HUES48 (cell line): ENCODE results near the gene KCNAB2.

Source experiments
- H3K27ac ChIP-seq: one replicate; pipeline ENCODE4 v1.7.0; 2013; ENCODE audit warnings: low read depth, low read length, inconsistent platforms
- H3K27me3 ChIP-seq: 2 replicates; pipeline ENCODE4 v1.6.1; 2013; ENCODE audit warnings: mild to moderate bottlenecking, low read length; ENCODE audit not compliant: control insufficient read depth, insufficient read depth
- H3K36me3 ChIP-seq: 2 replicates; pipeline ENCODE4 v1.6.1; 2013; ENCODE audit warnings: low read length; ENCODE audit not compliant: control insufficient read depth, insufficient read depth
- H3K4me1 ChIP-seq: 2 replicates; pipeline ENCODE4 v1.6.1; 2013; ENCODE audit warnings: mild to moderate bottlenecking, low read length; ENCODE audit not compliant: control insufficient read depth, insufficient read depth
- H3K4me3 ChIP-seq: 2 replicates; pipeline ENCODE4 v1.5.1; 2013; ENCODE audit warnings: mild to moderate bottlenecking, low read depth, low read length
- H3K9ac ChIP-seq: 2 replicates; pipeline ENCODE4 v1.6.1; 2013; ENCODE audit warnings: mild to moderate bottlenecking, low read depth, low read length, moderate library complexity
- H3K9me3 ChIP-seq: 2 replicates; pipeline ENCODE4 v1.6.1; 2013; ENCODE audit warnings: low read length; ENCODE audit not compliant: control insufficient read depth, insufficient read depth

KCNAB2 gene

DNA sequence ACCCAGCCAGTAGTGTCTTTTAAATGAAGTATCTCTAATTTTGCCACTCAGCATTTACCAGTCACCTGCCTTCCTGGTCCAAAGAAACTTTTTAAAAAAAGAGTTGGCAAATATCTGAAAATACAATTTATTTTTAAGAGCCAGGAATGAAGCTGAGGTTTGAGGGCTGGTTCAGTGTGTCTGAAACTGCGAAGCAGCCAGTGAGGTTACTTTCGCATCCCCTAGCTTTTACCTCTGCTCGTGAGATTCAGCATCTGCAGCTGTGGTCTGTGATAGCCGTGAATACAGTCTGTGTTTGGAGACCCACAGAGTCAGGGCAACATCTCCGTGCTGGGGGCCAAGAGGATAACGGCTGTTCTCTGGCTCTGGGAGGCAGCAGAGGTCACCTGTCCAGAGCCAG is 21.3 kb upstream of the KCNAB2 start:
- Histone ChIP-seq H3K4me3 (no peak overlapping the region), H3K27me3 (no peaks in the 10 kb centered on the region), H3K9me3 (no peaks in the 10 kb centered on the region), H3K4me1 (peaks cover 15% of the 10 kb centered on the region; the same call in 1 of the 2 replicates), H3K36me3 (no peaks in the 10 kb centered on the region), H3K27ac (no peak overlapping the region), H3K9ac (no peak overlapping the region)

DNA sequence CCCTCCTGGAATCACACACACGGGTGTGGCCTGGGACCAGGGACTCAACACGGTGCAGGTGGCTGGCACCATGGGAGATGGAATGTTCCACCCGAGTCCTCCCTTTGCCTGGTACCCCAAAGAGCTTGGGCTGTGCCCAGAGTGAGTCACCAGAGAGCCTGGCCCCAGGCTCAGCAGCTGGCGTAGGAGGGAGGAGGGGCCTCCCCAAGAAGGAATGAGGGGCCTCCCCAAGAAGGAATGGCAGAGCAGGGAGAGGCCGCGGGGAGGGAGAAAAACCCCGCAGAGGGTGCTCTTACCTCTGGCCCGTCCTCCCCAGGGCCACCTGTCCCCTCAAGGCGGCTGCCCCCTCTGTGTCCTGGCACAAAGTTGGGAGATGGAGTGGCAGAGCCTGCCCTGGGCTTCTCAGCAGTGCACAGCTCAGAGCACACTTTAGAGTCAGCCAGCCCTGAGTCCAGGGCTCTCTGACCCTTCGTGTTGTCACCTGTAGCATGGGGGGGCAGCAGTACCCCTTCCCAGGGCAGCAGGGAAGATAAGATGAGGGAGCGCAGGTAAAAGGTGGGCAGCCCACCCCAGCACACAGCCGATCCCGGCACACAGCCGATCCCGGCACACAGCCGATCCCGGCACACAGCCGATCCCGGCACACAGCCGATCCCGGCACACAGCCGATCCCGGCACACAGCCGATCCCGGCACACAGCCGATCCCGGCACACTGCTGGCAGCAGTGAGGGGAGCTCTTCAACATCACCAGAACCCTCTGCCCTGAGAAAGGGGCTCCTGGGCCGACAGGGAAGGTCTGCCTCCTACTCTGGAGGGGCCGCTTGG is 20.2 kb upstream of the KCNAB2 start:
- Histone ChIP-seq H3K36me3 (no peaks in the 10 kb centered on the region), H3K9me3 (no peaks in the 10 kb centered on the region), H3K4me1 (peaks cover 15% of the 10 kb centered on the region; the same call in 1 of the 2 replicates), H3K4me3 (no peak overlapping the region), H3K9ac (no peak overlapping the region), H3K27me3 (no peaks in the 10 kb centered on the region), H3K27ac (no peak overlapping the region)

DNA sequence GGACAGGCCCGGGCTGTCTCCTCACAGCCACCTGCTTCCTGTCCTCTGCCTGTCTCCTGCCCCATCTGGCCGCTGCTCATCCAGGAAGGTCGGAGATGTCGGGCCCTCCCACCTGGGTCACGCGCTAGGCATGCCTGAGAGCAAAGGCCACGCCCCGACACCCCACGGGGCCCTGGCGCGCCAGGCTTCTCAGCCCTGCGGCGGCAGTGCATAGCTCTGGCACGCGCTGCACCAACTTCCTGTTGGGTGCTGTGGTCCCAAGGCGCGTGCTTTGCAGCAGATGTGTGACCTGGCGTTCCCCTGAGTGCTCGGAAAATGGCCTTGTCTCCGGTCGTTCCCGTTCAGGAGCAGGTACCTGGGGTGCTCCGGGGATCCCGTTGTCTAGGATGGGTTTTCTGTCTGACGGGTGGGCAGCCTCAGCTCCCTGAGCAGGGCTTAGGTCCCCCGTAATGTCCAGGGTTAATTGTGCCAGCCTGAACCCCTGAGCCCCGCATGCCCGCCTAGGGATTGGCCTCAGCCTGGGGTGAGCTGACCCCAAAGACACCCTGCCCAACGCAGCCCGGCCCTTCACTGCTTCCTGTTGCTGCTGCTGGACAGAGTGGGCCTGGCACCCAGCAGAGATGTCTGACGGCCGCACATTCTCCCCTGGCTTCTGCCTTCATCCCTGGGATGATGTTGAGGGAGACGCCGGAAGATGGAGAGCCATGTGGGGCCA is 19.4 kb upstream of the KCNAB2 start:
- no peak overlapping the region for H3K27ac ChIP-seq
- no peak overlapping the region for H3K4me3 ChIP-seq
- no peak overlapping the region for H3K9ac ChIP-seq
- no peaks in the 10 kb centered on the region for H3K36me3 ChIP-seq
- peaks cover 15% of the 10 kb centered on the region; the same call in 1 of the 2 replicates for H3K4me1 ChIP-seq
- H3K27me3 ChIP-seq = no peaks in the 10 kb centered on the region
- no peaks in the 10 kb centered on the region for H3K9me3 ChIP-seq

DNA sequence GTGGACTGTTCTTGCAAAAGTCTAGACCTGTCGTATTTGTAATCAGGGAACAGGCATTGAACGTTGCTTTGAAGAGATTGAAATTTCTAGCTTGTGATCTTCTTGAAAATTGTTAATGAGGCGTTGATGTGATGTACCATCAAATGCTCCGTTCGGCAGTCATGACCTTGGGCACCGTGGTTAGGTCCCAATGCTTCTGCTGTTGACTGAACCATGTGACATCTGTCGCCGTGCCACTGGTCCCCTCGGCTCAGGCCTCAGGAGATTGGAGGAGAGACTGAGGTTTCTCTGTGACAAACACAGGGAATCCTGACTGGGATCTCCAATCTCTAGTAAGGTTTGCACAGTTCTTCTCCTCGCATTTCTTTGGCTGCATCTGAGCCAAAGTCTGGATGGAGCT is 18.1 kb upstream of the KCNAB2 start:
- Histone ChIP-seq H3K4me3 (no peak overlapping the region), H3K27ac (no peak overlapping the region), H3K4me1 (peaks cover 15% of the 10 kb centered on the region; the same call in 1 of the 2 replicates), H3K9me3 (no peaks in the 10 kb centered on the region), H3K36me3 (no peaks in the 10 kb centered on the region), H3K27me3 (no peaks in the 10 kb centered on the region), H3K9ac (no peak overlapping the region)

DNA sequence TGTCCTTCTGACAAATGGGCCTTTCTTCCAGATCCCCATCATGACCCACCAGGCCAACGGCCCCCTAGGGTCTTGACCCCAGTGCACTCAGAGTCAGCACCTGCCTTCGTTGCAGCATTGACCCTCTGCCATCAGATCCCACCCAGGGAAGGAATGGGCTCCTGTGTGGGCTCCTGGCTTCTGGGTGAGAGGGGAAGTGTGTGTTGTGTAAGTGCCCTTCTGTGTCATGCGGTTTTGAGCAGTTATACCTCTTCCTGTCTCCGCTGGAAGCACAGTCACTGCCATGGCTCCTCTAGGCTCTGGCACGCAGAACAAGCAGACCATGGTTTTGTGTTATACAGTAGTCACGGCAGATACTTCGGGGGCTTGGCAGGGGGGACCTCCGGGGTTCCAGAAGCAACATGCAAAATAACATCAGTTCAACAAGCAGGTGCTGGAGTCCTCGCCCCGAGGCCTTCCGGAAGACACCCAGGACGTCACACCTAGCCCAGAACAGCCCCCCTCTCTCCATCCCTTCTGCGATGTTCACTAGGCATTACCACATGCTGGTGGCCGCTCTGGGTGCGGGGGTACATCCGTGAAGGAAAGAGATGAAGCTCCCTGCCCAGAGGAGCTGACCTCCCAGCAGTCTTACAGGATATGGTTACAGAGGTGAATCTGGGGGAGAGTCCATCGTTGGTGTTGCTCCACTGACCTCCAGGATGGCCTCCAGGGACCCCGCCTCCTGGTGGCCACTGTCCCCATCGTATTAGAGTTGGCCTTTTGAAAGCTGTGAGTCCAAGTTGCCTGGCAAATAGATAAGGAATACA is 17.4 kb upstream of the KCNAB2 start:
- H3K9me3 ChIP-seq = no peaks in the 10 kb centered on the region
- no peak overlapping the region for H3K9ac ChIP-seq
- H3K27me3 ChIP-seq = no peaks in the 10 kb centered on the region
- H3K4me3 ChIP-seq = no peak overlapping the region
- H3K36me3 ChIP-seq = no peaks in the 10 kb centered on the region
- H3K27ac ChIP-seq = no peak overlapping the region
- H3K4me1 ChIP-seq = peaks cover 15% of the 10 kb centered on the region; the same call in 1 of the 2 replicates

DNA sequence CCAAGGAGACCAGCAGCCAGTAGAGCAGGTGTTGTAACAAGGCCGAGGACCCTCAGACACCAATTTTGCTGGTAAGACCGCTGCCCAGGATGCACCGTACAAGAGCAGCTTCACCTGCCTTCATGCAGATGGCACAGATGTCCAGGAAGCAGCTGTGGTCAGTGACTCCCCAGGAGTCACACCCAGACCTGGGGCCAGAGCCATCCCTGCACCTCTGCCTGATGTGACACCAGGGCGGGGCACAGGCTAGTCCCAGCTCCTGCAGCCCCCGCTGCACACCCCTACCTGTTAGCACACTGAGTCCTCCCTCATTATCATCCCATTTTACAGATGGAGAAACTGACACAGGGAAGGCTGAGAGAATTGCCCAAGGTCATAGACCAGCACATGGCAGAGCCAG is 16.3 kb upstream of the KCNAB2 start:
- Histone ChIP-seq H3K27ac (no peak overlapping the region), H3K27me3 (no peaks in the 10 kb centered on the region), H3K9me3 (no peaks in the 10 kb centered on the region), H3K4me1 (peaks cover 15% of the 10 kb centered on the region; the same call in 1 of the 2 replicates), H3K9ac (no peak overlapping the region), H3K4me3 (no peak overlapping the region), H3K36me3 (no peaks in the 10 kb centered on the region)

DNA sequence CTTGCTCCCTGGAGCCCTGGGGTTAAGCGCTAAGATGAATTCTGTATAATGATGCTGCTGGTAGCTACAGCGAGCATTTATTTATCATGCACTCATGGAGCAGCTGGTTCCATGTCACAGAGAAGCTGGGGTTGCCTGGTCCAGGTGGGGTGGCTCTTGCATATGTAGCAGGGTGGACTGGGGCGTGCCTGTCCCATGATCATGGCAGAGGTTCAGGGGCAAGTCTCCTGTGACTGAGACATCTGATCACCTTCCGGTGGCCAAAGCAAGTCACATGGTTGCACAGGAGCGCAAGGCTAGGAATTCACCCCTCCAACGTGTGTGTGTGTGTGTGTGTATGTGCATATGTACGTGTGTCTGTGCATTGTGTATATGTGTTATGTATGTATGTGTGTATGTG is 15.6 kb upstream of the KCNAB2 start:
- peaks cover 15% of the 10 kb centered on the region; the same call in 1 of the 2 replicates for H3K4me1 ChIP-seq
- no peak overlapping the region for H3K9ac ChIP-seq
- no peak overlapping the region for H3K27ac ChIP-seq
- no peaks in the 10 kb centered on the region for H3K9me3 ChIP-seq
- H3K4me3 ChIP-seq = no peak overlapping the region
- H3K27me3 ChIP-seq = no peaks in the 10 kb centered on the region
- no peaks in the 10 kb centered on the region for H3K36me3 ChIP-seq

DNA sequence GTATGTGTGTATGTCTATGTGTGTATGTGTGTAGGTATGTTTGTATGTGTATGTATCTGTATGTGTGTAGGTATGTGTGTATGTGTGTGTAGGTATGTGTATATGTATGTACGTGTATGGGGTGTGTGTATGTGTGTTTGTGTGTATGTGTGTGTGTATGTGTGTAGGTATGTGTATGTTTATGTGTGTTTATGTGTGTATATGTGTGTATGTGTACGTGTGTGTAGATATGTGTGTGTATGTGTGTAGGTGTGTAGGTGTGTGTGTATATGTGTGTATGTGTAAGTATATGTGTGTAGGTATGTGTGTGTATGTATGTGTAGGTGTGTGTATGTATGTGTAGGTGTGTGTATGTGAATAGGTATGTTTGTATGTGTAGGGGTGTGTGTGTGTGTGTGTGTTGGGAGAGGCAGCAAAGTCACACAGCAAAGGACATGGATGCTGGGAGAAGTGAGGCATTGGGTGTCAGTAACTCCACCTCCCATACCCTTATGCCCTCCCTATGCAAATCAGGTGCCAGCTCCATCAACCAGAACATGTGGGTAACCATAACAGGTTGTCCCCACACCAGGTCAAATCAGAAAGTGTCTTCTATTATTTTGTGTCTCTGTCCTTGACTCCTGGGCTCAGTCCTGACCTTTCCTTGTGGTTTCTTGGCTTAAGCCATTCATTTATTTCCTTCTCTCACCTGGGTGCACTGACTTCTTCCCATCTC is 15.0 kb upstream of the KCNAB2 start:
- no peaks in the 10 kb centered on the region for H3K36me3 ChIP-seq
- peaks cover 9% of the 10 kb centered on the region; the same call in 1 of the 2 replicates for H3K4me1 ChIP-seq
- no peak overlapping the region for H3K4me3 ChIP-seq
- H3K9me3 ChIP-seq = no peaks in the 10 kb centered on the region
- H3K27me3 ChIP-seq = no peaks in the 10 kb centered on the region
- H3K27ac ChIP-seq = no peak overlapping the region
- no peak overlapping the region for H3K9ac ChIP-seq

DNA sequence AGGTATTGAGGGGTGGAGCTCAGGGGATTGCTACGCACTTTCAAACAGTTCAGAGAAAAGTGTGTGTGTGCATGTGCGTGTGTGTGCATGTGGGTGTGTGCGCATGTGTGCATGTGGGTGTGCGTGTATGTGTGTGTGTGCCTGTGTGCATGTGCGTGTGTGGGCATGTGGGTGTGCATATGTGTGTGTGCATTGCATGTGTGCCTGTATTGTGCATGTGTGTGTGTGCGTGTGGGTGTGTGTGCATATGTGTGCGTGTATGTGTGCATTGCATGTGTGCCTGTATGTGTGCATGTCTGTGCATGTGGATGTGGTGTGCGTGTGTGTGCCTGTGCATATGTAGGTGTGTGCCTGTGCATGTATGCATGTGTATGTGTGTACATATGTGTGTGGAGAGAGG is 12.6 kb upstream of the KCNAB2 start:
- Histone ChIP-seq H3K9me3 (no peaks in the 10 kb centered on the region), H3K27ac (no peak overlapping the region), H3K4me3 (no peak overlapping the region), H3K9ac (no peak overlapping the region), H3K36me3 (no peaks in the 10 kb centered on the region), H3K27me3 (no peaks in the 10 kb centered on the region), H3K4me1 (peaks cover 6% of the 10 kb centered on the region; the same call in 1 of the 2 replicates)

DNA sequence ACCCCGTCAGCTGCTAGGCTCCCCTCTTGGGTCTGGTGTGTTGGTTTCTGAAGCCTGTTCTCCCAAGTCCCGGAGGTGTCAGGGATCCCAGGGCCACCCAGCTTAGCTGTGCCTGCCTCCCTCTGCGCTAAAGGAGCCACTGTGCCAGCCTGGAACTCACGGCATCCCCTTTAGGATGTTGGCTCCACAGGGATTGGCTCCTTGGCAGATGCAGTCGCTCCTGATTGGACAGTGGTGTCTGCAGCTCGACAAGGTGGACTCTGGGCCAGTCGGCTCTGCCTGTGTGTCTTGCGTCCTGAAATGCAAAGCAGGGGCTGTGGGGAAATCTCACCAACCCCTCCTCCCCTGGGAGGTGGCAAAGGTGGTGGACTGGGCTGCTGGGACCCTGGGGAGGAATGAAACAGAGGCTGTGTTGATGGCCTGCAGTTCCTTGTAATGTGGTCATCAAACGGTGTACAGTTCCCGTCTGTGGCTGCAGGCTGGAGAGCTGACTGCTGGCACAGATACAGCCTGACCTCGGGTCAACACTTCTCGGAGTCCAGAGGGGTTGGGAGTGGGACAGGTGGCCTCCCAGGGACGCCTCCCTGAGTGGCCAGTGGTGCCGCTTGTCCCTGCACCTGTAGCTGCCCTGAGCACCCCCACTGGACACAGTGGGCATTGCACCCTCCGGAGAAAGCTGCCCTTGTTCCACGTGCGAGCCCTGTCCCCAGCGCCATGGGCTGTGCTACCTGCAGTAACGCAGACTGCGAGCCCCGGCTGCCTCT is 11.5 kb upstream of the KCNAB2 start:
- no peak overlapping the region for H3K9ac ChIP-seq
- no peaks in the 10 kb centered on the region for H3K36me3 ChIP-seq
- no peaks in the 10 kb centered on the region for H3K27me3 ChIP-seq
- H3K4me3 ChIP-seq = peak overlapping the region; percentile 12; the same call in 1 of the 2 replicates
- H3K9me3 ChIP-seq = no peaks in the 10 kb centered on the region
- H3K4me1 ChIP-seq = peaks cover 6% of the 10 kb centered on the region; the same call in 1 of the 2 replicates
- no peak overlapping the region for H3K27ac ChIP-seq
